K562 treated with DMSO at 1 percent for 48 hours (cell line): ENCODE data around the gene CCDC158. TPM values are rescaled to one million over a fixed set of nuclear protein-coding genes. Genes with fewer than 3 reads are reported as not detected.

Experiments
- total RNA-seq: library from RNA; unstranded; fragments of 300-600 nt; gene quantifications from 2 replicates; pipeline ENCODE4 v1.2.3, GENCODE V29; 2022; ENCODE audit warnings: low replicate concordance; ENCODE audit errors: extremely low read depth

Gene CCDC158
- not detected in 2 replicates for total RNA-seq

GRCh38 chr4:76420762-76421581 is at the start of gene CCDC158:
TSS of gene CCDC158 (minus strand) at chr4:76421141. CDS start at chr4:76403207, 17,934 bp downstream.

GRCh38 chr4:76434901-76435527 is 14.1 kb upstream of the CCDC158 start, which contains the start of gene SHROOM3:
TSS of gene SHROOM3 (plus strand) at chr4:76435229. CDS start at chr4:76436053, 824 bp downstream.

GRCh38 chr4:76305971-76306881 is 114.7 kb downstream of the CCDC158 start, which contains the start of gene STBD1:
TSS of gene STBD1 (plus strand) at chr4:76306733. CDS start at chr4:76306770, 37 bp downstream.

Other genes with a start within 250 kb of the CCDC158 start
- gene SCARB2, start 207.3 kb downstream of the CCDC158 start, total RNA-seq: not detected in 2 replicates
- gene FAM47E, start 169.4 kb downstream of the CCDC158 start, total RNA-seq: not detected in 2 replicates
- not detected in 2 replicates for gene STBD1, start 114.4 kb downstream of the CCDC158 start, total RNA-seq
- not detected in 2 replicates for gene SHROOM3, start 14.1 kb upstream of the CCDC158 start, total RNA-seq